Frontal cortex (tissue), 4 donors: ENCODE results near the gene DGCR8. TPM values are rescaled to one million over a fixed set of nuclear protein-coding genes. Genes with fewer than 3 reads are reported as not detected.
A peak's percentile ranks its signal among the peaks of the same experiment; 100 is the strongest.

Experiments used
- DNase-seq, 2 donors: peaks; one replicate each; pipeline ENCODE4 v3.0.0; 2012; ENCODE audit warnings: low spot score in 2 of 2
- FAIRE-seq: peaks from 2 replicates; lab custom pipeline; 2012; peaks lifted over from hg19 to GRCh38; lab: Jason Lieb, UNC
- total RNA-seq: library from RNA; depleted of rRNA; stranded (reverse); fragments of >200 nt; gene quantifications from one replicate; pipeline ENCODE4 v1.2.3, GENCODE V29; 2014
- donor health status: control.
- donor health status: control.
- donor health status: control.

Gene DGCR8
- 42.8 TPM for total RNA-seq

DNA sequence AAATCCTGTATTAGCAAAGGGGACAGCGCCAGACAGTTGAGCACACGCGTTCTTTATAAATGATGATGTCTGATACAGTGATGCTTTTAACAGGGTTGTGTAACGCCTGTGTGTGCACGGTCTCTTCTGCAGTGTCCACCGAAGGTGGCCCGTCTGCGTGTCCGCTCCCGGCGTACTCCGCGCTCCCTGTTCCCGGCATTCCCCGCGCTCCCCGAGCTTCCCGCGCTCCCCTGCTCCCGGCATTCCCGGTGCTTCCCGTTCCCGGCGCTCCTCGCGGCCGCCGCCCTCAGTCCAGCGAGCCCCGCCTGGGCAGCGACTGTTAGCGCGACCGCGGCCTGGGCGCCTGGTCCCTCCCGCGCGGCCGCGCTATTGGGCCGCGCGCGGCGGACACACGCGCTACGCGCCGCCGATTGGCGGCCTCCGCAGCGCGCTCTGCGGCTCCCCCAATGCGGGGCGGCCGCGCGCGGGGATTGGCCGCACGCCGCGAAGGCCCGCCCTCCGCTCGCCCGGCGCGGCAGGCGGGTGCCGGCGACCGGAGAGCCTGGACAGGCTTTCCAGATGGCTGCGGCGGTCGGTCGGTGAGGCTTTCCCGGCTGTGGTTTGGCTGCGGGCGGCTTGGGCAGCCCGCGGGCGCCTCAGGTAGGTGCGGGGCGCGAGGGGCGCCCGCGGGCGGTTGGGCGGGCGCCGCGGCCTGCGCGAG is at the start of gene DGCR8:
DGCR8 (plus strand) TSS at position 497 of the 700 bp plus-strand sequence. CDS start 5,723 bp downstream, outside the sequence.
- DNase-seq = peak; percentile 98 to 99
- FAIRE-seq = no peak

DNA sequence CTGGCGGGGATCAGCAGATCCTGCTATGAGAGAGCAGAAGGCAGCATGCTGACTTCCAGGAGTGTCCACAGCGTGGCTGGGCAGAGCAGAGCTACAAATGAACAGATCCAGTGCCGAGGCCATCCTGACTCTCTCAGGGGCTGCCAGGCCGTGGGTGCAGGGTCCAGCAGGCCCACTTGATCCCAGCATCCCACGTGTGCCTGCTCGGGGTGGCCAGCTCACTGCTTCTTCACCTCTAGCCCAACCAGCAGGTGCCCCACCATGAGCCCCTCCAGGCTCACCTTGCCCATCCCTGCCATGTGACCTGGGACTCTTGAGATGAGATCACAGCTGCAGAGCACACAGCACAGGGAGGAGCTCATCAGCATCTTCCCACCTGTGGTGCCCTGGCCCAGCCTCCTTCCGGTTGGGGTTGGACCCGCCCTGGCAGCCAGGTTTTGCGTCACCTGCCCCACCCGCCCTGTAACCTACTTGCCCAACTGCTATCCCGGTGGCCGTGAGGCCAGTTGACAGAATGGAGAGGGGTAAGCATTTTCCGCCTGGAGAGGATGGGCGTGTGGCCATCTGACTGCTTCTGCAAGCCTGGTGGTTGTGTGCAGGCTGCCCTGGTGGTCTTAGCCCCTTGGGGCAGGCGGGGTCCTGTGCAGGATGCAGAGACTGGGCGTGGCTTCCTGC is 48.2 kb upstream of the DGCR8 start:
- DNase-seq (no peak), FAIRE-seq (no peak)

DNA sequence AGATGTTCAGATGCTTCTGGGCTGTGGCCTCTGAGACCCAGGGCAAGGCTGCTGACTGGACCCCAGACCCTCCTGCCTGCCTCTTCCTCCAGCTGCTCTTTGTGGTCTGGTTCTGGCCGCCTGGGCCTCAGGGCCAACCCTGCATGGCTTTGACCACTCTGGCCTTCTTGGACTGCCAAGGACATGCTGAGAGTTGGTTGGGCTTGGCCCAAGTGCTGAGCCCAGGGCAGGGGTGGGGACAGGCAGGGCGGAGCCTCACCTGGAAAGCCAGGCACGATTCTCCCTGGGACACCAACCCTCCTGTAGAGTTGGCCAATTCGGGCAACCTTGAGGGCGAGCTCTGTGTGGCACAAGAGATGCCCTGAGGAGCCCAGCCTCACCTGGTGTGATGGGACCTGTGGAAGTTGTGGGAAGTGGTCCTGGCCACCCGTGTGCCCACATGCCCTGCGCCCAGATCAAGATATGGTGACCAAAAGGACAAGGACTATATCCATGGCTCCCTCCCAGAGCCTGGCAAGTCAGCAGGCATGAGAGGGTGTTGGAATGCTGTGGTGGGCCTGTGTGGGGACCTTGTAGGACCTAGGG is 47.5 kb upstream of the DGCR8 start:
- no peak for FAIRE-seq

DNA sequence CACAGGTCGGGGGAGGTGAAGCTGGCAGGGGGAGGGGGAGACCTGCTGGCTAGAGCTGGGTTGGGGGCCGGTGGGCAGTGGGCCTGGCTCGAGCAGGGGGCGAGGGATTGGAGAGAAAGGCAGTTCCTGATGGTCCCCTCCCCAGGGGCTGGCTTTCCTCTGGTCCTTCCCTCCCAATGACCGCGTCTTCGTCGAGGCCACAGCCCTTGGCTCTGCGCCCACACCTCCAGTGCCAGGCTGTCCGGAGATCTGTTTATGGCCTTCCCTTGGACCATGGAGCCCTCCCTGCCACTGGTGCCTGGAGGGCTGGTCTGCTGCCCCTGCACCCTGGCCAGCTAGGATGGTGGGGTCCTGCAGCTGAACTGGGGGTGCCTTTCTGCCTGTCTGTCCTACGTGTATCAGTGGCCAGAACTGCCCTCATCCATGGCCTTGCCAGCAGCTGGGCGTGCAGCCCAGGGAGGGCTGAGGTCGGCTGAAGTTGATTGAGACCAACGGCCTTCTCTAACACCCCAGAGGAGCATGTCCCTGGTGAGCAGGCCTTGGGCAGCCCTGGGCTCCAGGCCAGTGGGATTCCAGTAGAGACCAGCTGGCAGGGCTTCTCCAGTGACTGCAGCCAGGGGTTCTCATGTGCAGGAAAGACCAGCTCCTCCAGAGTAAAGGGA is 46.9 kb upstream of the DGCR8 start:
- DNase-seq = peak in 1 of 2 donors; percentile 65
- no peak for FAIRE-seq

More for the DNA sequence above, 47.5 kb upstream of the DGCR8 start:
- no peak for DNase-seq

DNA sequence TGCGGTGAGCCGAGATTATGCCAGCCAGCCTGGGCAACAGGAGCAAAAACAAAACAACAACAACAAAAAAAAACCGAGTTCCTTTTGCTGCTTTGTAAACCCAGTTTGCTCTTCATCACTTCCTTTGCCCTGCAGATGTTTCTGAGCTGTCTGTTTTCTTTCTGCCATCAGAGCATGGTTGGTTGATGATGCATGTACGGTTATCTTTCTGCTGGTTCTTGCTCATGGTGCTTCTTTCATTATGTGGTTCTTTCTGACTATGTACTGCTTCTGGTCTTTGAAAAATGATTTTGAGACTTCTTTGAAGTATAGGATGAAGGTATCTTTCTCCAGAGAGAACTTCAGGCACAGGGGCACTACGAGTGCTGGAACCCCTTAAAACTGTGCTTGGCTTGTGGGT is 45.9 kb upstream of the DGCR8 start:
- FAIRE-seq = no peak

DNA sequence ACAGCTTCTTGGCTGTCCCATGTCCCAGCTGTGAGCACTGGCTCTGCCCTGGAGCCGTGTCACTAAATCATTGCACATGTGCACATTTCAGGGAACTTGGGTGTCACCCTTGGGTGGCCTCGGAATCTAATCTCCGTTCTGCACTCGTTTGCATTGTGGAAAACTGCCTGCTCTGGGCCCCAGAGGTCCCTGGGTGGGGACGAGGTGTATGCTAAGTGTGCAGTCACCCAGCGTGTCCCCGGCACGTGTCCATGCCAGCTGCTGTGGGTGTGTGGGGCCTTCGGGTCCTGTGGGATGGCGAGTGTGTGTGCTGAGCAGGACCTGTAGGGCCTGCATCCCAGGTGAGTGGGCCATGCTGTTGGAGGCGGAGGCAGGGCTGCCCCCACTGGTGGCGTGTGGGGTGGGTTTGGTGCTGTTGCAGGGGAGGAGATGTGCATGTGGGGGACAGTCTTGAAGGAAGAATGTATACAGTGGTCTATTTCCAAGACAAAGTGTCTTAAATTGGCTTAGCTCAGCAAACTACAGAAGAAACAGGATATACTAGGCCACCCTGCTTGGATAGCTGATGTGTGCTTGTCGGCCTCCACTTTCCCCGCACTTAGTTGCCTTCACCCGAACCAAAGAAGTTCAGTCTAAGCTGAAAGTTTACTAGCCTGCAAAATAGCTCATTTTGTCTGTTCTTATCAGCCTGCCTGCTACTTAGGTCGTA is 44.5 kb upstream of the DGCR8 start:
- DNase-seq = no peak
- FAIRE-seq = no peak

More for the DNA sequence above, 45.9 kb upstream of the DGCR8 start:
- no peak for DNase-seq

DNA sequence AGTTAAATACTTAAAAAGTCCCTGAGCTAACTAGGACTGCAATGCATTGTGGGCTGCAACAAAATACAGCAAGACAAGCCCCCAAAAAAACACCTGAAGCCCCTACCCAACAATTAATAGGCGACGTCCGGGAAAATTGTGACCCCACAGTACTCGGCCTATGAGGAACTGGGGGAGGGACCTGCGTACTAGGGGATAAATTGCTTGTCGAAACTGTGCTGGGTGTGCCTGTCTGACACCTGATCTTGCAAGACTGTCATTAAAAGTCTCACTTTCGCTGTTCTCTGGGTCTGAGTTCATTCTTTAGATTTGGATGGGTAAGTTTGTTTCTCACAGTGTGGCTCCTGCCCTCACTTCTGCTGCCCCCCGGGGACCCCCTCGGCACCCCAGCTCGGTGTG is 44.0 kb upstream of the DGCR8 start:
- DNase-seq (no peak), FAIRE-seq (no peak)

DNA sequence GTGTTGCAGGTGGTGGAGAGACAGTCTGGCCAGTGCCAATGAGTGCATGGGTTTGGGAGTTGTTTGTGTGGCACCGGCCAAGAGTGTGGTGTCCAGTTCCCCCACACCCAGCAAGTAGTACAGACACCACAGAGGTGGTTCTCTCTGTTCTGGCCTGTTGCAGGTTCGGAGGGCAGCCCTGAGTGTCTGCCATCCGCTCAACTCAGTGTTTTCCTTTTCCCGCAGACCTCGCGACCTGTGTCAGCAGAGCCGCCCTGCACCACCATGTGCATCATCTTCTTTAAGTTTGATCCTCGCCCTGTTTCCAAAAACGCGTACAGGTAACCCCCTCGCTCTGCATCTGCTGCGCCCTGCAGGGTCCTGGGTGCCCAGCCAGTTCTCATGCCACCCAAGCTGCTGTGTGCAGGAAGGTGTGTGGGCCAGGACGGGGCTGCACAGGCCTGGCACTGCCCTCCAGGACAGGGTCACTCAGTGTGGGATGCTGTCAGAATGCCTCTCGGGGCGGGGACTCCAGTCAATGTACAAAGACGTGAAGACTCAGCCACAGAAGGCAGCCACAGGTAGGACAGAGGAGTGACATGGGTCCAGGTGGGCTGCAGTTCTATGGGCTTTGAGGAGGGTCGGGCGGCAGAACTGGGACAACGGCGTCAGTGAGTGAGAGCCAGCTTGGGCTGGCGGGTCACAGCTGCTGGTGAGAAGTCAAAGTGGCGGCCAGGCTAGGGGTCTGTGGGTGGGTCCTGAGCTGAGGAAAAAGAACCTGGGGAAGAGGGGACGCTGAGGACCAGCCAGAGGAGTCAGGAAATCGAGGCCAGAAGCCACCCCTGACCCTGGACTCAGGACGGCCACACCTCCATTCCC is 43.3 kb upstream of the DGCR8 start:
- FAIRE-seq = no peak
- DNase-seq = no peak

DNA sequence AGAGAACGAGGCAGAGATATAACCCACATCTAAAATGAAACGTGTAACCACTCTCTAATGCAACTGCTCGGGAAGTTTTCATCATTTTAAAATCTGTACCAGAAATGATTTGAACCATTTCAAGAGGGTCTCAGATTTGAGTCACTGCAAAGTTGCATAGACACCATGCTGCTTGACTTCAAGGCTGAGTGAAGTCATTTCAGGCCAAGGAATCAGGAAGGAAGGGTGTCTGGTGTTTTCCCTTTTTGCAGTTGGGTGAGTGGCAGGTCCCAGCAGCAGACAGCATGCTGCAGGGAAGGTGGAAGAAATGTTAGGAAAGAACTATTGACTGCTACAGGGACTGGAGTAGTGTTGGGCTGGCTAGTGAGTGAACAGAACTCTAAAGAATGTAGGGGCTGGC is 42.6 kb upstream of the DGCR8 start:
- no peak for FAIRE-seq
- no peak for DNase-seq

DNA sequence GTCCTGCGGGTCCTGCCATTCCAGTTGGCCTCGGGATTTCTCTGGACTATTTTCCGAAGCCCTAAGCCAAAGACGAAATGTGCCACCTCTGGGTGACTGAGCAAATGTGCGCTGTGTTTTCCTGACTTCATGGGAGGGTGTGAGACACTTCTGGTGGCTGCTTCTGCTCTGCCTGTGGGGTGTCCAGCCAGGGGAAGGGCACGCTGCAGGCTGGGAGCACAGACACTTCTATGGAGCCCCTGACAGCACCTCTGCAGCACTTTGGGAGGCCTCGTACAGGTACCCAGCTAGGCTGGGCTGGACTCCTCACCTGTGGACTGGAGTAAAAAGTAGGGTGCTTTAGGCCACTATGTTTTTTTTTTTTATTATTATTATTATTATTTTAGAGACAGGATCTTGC is 41.5 kb upstream of the DGCR8 start:
- DNase-seq = no peak
- FAIRE-seq = no peak

DNA sequence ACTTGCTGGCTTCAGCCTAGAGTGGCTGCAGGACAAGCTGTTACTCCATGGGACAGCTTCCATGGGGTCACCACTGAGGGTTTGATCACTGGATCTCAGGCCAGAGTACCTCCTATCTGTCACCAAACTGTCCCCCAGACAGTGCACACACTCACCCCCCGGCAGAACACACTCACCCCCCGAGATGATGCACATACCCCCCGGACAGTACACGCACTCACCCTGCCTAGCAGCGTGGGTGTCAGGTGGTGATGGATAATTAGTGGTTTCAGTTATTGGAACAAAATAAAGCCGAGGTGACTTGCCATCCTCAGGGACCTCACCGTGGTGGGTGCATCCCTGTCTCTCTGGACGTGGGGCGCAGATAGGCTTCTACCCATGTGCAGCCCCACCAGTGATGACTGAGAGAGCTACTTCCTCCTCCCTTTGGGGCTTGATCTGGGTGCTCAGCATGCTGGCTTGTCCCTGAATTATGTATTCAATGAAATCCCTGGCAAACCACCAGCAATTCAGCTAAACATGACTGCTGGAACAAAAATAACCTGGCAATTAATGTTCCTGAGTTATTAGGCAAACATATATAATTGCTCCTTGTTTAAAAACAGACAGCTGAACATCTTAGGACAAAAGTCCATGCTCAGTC is 40.2 kb upstream of the DGCR8 start:
- no peak for FAIRE-seq
- DNase-seq = no peak

DNA sequence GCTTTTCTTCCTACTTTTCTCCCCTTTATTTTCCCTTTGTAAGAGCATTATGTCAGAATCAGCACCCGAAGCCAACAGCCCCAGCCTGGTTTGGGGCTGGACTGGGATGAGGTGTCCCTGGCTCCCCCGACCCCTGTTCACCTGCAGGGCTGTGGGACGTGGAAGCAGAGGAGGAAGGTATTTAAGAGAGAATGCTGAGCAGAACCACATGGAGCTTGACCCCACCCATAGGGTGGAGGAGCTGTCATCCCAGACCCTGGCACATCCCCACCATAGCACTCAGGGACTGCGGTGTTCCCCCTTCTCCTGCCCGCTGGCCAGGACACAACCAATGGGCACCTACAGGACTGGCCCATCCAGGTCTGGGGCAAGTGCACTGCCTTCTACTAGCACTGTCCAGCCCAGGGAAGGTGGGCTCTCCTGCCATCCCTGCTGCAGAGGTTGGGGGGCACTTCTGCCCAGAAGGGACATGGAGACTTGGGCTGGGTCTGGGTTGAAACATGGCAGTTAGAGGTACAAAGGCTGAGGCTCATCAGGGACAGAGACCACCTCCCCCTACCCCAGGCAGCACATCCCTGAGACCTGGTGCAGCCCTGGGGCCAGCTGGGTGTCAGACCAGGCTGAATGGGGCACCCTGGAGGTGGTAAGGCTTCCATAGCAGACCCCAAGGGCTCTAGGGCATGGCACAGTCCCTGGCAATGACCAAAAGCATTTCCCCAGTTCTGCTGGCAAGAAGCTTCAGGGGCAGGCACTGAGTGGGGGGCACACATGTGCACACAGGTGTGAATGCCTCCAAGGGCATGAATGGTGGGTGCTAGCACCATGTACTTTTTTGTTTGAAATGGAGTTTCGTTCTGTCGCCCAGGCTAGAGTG is 39.5 kb upstream of the DGCR8 start:
- FAIRE-seq (no peak), DNase-seq (no peak)

DNA sequence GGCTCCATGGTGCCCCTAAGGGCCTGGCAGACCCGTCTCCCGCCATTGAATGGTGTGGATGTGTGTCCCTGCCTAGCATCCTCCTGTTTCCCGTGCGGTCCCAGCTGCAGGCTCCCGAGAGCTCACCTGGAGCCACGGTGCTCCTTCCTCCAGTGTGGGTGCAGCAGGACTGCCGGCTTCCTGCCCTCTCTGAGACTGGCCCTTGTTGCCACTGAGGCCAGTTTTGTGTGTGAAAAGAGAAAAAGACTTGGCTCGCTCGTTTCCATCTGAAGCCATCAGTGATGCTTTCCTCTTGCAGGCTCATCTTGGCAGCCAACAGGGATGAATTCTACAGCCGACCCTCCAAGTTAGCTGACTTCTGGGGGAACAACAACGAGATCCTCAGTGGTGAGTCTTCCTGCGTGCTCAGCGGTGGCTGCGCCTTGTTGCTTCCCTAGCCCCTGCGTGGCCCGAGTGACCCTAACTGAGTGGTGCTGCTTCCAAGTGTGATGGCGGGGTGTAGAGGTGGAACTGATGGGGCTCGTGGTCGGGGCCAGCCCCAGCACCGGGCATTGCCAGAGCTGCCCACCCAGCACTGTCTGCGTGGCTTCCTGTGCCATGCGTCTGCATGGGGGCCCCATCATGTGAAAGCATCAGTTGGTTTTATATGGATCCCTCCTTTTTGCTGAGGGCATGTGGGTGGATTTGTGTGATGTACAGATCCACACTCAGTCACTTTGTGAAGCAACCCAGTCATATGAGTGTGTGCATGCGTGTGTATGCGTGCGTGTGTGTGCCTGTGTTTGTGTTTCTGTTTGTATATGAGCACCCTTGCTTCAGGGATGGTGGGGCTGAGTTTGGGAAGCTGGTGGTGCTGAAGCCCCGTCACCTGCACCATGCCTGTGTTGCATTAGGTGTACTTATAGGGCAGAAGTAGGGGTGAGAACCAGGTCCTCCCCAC is 36.7 kb upstream of the DGCR8 start:
- no peak for DNase-seq
- FAIRE-seq = no peak

DNA sequence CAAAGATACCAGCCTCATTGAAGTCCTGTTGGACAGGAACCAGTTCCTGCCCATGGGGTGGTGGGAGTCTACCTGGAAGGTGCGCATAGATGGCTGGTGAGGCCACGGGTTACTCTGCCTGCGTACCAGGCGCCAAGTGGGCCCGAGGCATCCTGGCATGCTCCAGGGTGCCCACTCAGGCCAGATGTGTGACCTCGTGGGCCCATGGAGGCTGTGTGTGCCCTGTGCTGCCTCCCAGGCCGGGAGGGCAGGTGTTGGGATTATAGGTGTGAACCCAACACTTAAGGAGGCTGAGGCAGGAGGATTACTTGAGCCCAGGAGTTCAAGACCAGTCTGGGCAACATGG is 36.1 kb upstream of the DGCR8 start:
- DNase-seq (no peak), FAIRE-seq (no peak)

DNA sequence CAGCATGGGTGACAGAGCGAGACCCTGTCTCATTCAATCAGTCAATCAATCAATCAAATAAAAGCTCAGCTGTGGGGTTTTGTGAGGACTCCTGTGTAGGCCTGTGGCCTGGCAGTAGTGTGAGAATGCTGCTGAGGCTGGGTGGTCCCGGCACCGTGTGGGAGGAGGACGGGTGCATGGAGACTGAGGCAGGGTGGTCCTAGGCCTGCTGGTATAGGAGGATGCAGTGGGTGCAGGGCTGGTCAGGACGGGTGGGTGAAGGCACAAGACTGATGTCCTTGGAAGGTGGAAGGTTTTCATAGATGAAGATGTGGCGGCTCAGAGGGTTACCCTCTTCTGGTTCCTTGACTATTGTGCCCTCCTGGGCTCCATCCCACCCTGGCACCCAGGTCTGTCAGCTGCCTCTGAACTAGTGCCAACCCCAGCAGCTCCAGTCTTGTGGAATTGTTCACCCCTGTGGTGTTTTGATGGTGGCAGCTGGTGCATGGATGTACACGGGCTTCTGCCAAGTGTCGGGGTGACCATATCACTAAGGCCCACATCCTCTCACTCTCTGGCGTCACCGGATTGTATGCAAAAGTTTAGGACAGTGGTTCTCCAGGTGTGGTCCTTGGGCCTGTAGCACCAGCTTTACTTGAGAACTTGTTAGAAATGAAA is 35.4 kb upstream of the DGCR8 start:
- FAIRE-seq = no peak
- no peak for DNase-seq

DNA sequence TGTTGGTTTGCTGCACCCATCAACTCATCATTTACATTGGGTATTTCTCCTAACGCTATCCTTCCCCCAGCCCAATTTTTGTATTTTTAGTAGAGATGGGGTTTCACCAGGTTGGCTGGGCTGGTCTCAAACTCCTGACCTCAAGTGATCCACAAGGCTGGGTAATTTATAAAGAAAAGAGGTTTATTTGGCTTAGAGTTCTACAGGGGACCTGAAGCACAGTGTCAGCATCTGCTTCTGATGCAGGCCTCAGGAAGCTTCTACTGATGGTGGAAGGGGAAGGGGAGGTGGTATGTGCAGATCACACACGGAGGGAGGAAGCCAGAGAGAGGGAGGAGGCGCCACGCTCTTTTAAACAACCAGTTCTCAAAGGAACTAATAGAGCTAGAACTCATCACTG is 33.3 kb upstream of the DGCR8 start:
- DNase-seq (no peak), FAIRE-seq (no peak)
